Sigmoid colon (tissue), 4 donors: ENCODE data around the gene PRTN3.
A peak's percentile ranks its signal among the peaks of the same experiment; 100 is the strongest.

Experiments
- EP300 ChIP-seq, 4 donors: sonication (generic); formaldehyde crosslinking; IDR thresholded peaks; one replicate each; pipeline ENCODE4 v1.6.1; 2017; ENCODE audit warnings: antibody characterized with exemption in 4 of 4
- POLR2A ChIP-seq, 2 donors: fragments of 450-650 bp; IDR thresholded peaks; one replicate each; pipeline ENCODE4 v1.6.1; 2016; ENCODE audit warnings: antibody characterized with exemption in 2 of 2, mild to moderate bottlenecking in 2 of 2, moderate library complexity in 2 of 2
- POLR2AphosphoS5 ChIP-seq, 4 donors: sonication (generic); formaldehyde crosslinking; IDR thresholded peaks; one replicate each; pipeline ENCODE4 v1.6.1; 2017; ENCODE audit warnings: antibody characterized with exemption in 4 of 4
- TF ChIP-seq, protein P1 (sequence below), 4 experiments: fragments of 450-650 bp in 3 of 4; fragments of 200-600 bp in 1 of 4; IDR thresholded peaks; one replicate each; pipeline ENCODE4 v1.5.1; 2016 to 2019; ENCODE audit warnings: antibody characterized with exemption in 4 of 4, mild to moderate bottlenecking in 3 of 4, moderate library complexity in 2 of 4

DNA sequence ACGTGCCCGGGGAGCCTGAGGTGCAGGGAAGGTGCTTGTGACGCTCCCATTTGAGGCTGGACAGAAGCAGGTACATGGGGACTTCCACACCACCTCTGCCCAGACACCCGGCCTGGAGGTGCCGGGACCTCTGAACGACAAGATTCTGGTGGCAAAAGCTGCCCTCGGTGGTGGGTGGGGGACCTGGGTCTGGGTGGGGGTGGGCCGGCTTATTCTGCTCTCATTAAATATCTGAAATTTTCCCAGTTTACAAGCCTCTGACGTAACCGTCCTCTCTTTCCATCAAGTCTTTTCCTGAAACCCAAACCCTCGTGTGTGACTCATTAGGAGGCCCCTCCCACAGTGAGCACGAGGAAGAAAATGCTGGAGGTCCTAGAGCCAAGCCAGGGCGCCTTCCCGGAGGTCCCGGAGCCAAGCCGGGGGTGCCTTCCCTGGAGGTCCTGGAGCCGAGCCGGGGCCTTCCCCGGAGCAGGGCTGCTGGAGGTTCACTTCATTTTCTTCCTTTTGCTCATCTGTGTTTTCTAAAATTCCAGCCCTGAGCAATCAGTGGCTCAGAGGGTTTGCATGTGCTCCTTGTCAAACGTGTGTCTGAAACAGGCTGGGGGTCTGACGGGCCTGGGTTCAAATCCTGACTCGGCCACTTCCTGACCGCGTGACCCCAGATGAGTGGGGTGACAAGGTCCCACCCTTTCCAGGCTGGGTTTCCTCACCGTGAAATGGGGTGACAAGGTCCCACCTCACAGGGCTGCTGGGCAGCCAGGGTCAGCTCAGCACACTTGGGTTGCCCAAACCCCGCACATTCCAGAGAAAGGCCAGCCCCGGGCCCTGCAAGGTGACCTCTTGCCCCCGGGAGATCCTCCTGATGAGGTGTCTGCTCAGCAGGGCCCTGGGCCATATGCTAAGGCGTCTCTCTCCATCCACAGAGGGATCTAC lies 28.7 kb downstream of the PRTN3 start:
- TF ChIP-seq, protein P1, sequence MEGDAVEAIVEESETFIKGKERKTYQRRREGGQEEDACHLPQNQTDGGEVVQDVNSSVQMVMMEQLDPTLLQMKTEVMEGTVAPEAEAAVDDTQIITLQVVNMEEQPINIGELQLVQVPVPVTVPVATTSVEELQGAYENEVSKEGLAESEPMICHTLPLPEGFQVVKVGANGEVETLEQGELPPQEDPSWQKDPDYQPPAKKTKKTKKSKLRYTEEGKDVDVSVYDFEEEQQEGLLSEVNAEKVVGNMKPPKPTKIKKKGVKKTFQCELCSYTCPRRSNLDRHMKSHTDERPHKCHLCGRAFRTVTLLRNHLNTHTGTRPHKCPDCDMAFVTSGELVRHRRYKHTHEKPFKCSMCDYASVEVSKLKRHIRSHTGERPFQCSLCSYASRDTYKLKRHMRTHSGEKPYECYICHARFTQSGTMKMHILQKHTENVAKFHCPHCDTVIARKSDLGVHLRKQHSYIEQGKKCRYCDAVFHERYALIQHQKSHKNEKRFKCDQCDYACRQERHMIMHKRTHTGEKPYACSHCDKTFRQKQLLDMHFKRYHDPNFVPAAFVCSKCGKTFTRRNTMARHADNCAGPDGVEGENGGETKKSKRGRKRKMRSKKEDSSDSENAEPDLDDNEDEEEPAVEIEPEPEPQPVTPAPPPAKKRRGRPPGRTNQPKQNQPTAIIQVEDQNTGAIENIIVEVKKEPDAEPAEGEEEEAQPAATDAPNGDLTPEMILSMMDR (IDR thresholded peaks at IDR 0.05) = no peak
- TF ChIP-seq POLR2A (IDR thresholded peaks at IDR 0.05) (no peak), POLR2AphosphoS5 (IDR thresholded peaks at IDR 0.05) (peak in 3 of 4 donors; percentile 28 to 76 (median 30)), EP300 (IDR thresholded peaks at IDR 0.05) (peak in 1 of 4 donors; percentile 57)
